Astrocyte (in vitro differentiated cells and primary cell): Measurements from ENCODE around the gene HMGB4.

ENCODE experiments used
- EZH2 ChIP-seq: IDR thresholded peaks from 2 replicates; pipeline ENCODE4 v1.6.1; 2012; ENCODE audit warnings: mild to moderate bottlenecking, low read length, inconsistent platforms; ENCODE audit not compliant: insufficient read depth
- TF ChIP-seq, protein P1 (sequence below): IDR thresholded peaks from 2 replicates; pipeline ENCODE4 v1.5.1; 2011; ENCODE audit warnings: low read depth, mild to moderate bottlenecking, inconsistent platforms, low read length, moderate library complexity; ENCODE audit not compliant: insufficient read depth

DNA sequence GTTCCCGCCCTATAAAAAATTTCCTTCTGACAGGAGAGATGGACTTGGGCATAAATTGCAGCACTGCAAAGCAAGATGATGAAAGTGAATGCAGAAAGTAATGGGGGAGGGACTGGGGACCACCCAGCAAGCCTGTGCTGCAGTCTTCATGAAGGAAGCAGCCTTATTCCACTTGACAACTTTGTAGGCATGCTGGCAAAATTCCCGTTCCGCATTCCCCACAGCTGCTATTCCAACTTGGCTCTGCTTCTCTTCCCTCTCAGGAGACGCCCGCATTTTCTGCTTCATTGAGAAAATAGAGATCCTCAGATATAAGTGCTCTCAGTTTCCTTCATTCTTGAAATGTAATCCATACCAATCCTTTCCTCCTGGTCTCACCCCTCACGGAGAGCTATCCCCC is 2.4 kb downstream of the HMGB4 start:
- TF ChIP-seq, protein P1, sequence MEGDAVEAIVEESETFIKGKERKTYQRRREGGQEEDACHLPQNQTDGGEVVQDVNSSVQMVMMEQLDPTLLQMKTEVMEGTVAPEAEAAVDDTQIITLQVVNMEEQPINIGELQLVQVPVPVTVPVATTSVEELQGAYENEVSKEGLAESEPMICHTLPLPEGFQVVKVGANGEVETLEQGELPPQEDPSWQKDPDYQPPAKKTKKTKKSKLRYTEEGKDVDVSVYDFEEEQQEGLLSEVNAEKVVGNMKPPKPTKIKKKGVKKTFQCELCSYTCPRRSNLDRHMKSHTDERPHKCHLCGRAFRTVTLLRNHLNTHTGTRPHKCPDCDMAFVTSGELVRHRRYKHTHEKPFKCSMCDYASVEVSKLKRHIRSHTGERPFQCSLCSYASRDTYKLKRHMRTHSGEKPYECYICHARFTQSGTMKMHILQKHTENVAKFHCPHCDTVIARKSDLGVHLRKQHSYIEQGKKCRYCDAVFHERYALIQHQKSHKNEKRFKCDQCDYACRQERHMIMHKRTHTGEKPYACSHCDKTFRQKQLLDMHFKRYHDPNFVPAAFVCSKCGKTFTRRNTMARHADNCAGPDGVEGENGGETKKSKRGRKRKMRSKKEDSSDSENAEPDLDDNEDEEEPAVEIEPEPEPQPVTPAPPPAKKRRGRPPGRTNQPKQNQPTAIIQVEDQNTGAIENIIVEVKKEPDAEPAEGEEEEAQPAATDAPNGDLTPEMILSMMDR = no peak
- no peak for TF ChIP-seq EZH2
